ENCODE data around the gene TBC1D9. TPM values are rescaled to one million over a fixed set of nuclear protein-coding genes. Genes with fewer than 3 reads are reported as not detected.

The TBC1D9 gene
- total RNA-seq, 1 experiment from 2014 or later: not detected

GRCh38 chr4:140739971-140740370, 16.2 kb downstream of the TBC1D9 start:
- Histone ChIP-seq H3K4me3 (ENCODE audit: low read length) (no peak overlapping the region), H3K27ac (ENCODE audit: low read length) (no peak overlapping the region), H3K4me1 (ENCODE audit: low read length) (peaks cover 27% of the 10 kb centered on the region), H3K9me2 (replicated peaks; ENCODE audit: insufficient read depth, low read length) (no peaks in the 10 kb centered on the region), H3K27me3 (ENCODE audit: low read length) (no peaks in the 10 kb centered on the region), H4K20me1 (ENCODE audit: insufficient read depth, low read depth, low read length) (no peaks in the 10 kb centered on the region), H3K4me2 (ENCODE audit: low read depth, low read length, poor library complexity, severe bottlenecking) (no peak overlapping the region), H3K9ac (ENCODE audit: low read length) (no peak overlapping the region), H3K9me3 (ENCODE audit: low read length) (no peaks in the 10 kb centered on the region), H2AFZ (ENCODE audit: low read length) (no peak overlapping the region), H3K79me2 (ENCODE audit: low read length) (no peaks in the 10 kb centered on the region), H3K36me3 (ENCODE audit: insufficient read depth, low read length) (no peaks in the 10 kb centered on the region)
- no peak for DNase-seq

DNA sequence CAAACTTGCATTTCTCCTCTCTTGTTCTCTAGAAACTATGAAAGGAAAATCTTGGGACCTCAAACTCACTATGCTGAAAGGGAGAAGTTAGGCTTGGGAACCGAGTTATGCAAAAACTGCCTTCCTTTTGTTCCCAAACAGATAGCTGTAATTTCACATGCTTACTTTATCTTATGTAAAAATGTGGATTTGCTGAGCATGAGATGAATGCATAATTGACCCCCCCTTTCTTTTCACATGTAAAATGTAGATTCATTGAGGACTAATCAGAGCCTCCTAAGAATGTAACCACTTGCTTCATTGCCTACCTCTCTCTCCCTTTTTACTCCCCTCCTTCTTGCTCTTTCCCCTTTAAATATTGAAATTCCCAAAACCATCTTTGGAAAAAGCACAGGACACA, 18.0 kb downstream of the TBC1D9 start:
- H3K79me2 ChIP-seq (ENCODE audit: low read length): no peaks in the 10 kb centered on the region
- no peaks in the 10 kb centered on the region for H3K9me2 ChIP-seq (replicated peaks; ENCODE audit: insufficient read depth, low read length)
- H3K4me3 ChIP-seq (ENCODE audit: low read length): no peak overlapping the region
- no peak overlapping the region for H3K4me2 ChIP-seq (ENCODE audit: low read depth, low read length, poor library complexity, severe bottlenecking)
- H3K27ac ChIP-seq (ENCODE audit: low read length): no peak overlapping the region
- no peaks in the 10 kb centered on the region for H3K36me3 ChIP-seq (ENCODE audit: insufficient read depth, low read length)
- H3K9ac ChIP-seq (ENCODE audit: low read length): no peak overlapping the region
- no peaks in the 10 kb centered on the region for H3K27me3 ChIP-seq (ENCODE audit: low read length)
- H4K20me1 ChIP-seq (ENCODE audit: insufficient read depth, low read depth, low read length): no peaks in the 10 kb centered on the region
- H2AFZ ChIP-seq (ENCODE audit: low read length): no peak overlapping the region
- DNase-seq: no peak
- peaks cover 14% of the 10 kb centered on the region for H3K4me1 ChIP-seq (ENCODE audit: low read length)
- H3K9me3 ChIP-seq (ENCODE audit: low read length): no peaks in the 10 kb centered on the region

DNA sequence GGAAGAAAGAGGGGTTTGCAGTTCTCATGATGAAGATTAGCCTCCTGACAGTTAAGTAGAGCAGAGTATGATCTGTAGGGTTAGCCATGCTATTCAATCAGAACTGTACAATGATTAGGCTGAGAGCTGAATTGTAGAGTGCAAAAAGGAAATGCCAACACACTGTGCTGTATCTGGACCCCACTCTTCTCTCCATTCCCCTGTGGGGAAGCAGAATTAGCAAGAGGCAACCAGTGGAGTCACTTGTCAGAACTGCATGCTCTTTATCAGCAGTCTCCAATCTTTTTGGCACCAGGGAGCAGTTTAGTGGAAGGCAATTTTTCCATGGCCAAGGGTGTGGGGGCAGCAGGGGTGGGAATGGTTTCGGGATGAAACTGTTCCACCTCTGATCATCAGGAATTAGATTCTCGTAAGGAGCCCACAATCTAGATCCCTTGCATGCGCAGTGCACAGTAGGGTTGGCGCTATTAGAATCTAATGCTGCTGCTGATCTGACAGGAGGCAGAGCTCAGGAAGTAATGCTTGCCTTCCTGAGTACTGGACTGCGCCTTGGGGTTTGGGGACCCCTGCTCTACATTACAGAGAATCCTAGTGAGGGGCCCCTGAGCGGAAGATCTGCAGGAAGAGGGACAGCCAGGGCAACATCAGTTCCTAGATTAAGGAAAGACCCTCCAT, 19.4 kb downstream of the TBC1D9 start:
- Histone ChIP-seq H3K9me3 (ENCODE audit: low read length) (no peaks in the 10 kb centered on the region), H3K4me3 (ENCODE audit: low read length) (no peak overlapping the region), H4K20me1 (ENCODE audit: insufficient read depth, low read depth, low read length) (no peaks in the 10 kb centered on the region), H3K9me2 (replicated peaks; ENCODE audit: insufficient read depth, low read length) (no peaks in the 10 kb centered on the region), H3K4me1 (ENCODE audit: low read length) (peaks cover under 1% of the 10 kb centered on the region; the same call in 1 of the 2 replicates), H3K79me2 (ENCODE audit: low read length) (no peaks in the 10 kb centered on the region), H2AFZ (ENCODE audit: low read length) (no peak overlapping the region), H3K9ac (ENCODE audit: low read length) (no peak overlapping the region), H3K36me3 (ENCODE audit: insufficient read depth, low read length) (no peaks in the 10 kb centered on the region), H3K27ac (ENCODE audit: low read length) (no peak overlapping the region), H3K27me3 (ENCODE audit: low read length) (no peaks in the 10 kb centered on the region), H3K4me2 (ENCODE audit: low read depth, low read length, poor library complexity, severe bottlenecking) (no peak overlapping the region)
- no peak for DNase-seq

GRCh38 chr4:140735779-140736391, 20.3 kb downstream of the TBC1D9 start:
- H4K20me1 ChIP-seq (ENCODE audit: insufficient read depth, low read depth, low read length): no peaks in the 10 kb centered on the region
- H3K9ac ChIP-seq (ENCODE audit: low read length): no peak overlapping the region
- DNase-seq: no peak
- no peak overlapping the region for H3K4me3 ChIP-seq (ENCODE audit: low read length)
- no peaks in the 10 kb centered on the region for H3K9me2 ChIP-seq (replicated peaks; ENCODE audit: insufficient read depth, low read length)
- no peaks in the 10 kb centered on the region for H3K4me1 ChIP-seq (ENCODE audit: low read length)
- H3K79me2 ChIP-seq (ENCODE audit: low read length): no peaks in the 10 kb centered on the region
- H3K27me3 ChIP-seq (ENCODE audit: low read length): no peaks in the 10 kb centered on the region
- H3K9me3 ChIP-seq (ENCODE audit: low read length): no peaks in the 10 kb centered on the region
- no peaks in the 10 kb centered on the region for H3K36me3 ChIP-seq (ENCODE audit: insufficient read depth, low read length)
- H3K4me2 ChIP-seq (ENCODE audit: low read depth, low read length, poor library complexity, severe bottlenecking): no peak overlapping the region
- H2AFZ ChIP-seq (ENCODE audit: low read length): no peak overlapping the region
- no peak overlapping the region for H3K27ac ChIP-seq (ENCODE audit: low read length)

DNA sequence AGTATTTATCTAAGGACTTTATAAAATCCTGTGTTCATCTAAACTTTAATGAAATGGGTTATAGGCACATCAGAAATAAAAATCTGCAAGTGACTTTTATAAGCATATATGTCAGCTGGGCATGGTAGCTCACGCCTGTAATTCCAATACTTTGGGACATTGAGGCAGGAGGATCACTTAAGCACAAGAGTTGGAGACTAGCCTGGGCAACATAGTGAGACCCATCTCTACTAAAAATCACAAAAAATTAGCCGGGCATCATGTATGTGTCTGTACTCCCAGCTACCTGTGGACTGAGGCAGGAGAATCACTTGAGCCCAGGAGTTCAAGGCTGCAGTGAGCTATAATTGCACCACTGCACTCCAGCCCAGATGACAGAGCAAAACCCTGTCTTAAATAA, 20.9 kb downstream of the TBC1D9 start:
- Histone ChIP-seq H3K9me2 (replicated peaks; ENCODE audit: insufficient read depth, low read length) (no peaks in the 10 kb centered on the region), H4K20me1 (ENCODE audit: insufficient read depth, low read depth, low read length) (no peaks in the 10 kb centered on the region), H3K4me1 (ENCODE audit: low read length) (no peaks in the 10 kb centered on the region), H3K4me3 (ENCODE audit: low read length) (no peak overlapping the region), H3K4me2 (ENCODE audit: low read depth, low read length, poor library complexity, severe bottlenecking) (no peak overlapping the region), H3K27ac (ENCODE audit: low read length) (no peak overlapping the region), H3K9ac (ENCODE audit: low read length) (no peak overlapping the region), H3K9me3 (ENCODE audit: low read length) (no peaks in the 10 kb centered on the region), H2AFZ (ENCODE audit: low read length) (no peak overlapping the region), H3K36me3 (ENCODE audit: insufficient read depth, low read length) (no peaks in the 10 kb centered on the region), H3K27me3 (ENCODE audit: low read length) (no peaks in the 10 kb centered on the region), H3K79me2 (ENCODE audit: low read length) (no peaks in the 10 kb centered on the region)
- DNase-seq: no peak

- Histone ChIP-seq H3K27me3 (ENCODE audit: low read length) (no peaks in the 10 kb centered on the region), H3K9ac (ENCODE audit: low read length) (no peak overlapping the region), H2AFZ (ENCODE audit: low read length) (no peak overlapping the region), H3K9me3 (ENCODE audit: low read length) (no peaks in the 10 kb centered on the region), H3K36me3 (ENCODE audit: insufficient read depth, low read length) (no peaks in the 10 kb centered on the region), H3K79me2 (ENCODE audit: low read length) (no peaks in the 10 kb centered on the region), H3K4me2 (ENCODE audit: low read depth, low read length, poor library complexity, severe bottlenecking) (no peak overlapping the region), H3K4me3 (ENCODE audit: low read length) (no peak overlapping the region), H3K27ac (ENCODE audit: low read length) (no peak overlapping the region), H3K9me2 (replicated peaks; ENCODE audit: insufficient read depth, low read length) (no peaks in the 10 kb centered on the region), H3K4me1 (ENCODE audit: low read length) (no peaks in the 10 kb centered on the region), H4K20me1 (ENCODE audit: insufficient read depth, low read depth, low read length) (no peaks in the 10 kb centered on the region)
- DNase-seq: no peak
These were observed 23.4 kb downstream of the TBC1D9 start for GRCh38 chr4:140732780-140733179.

DNA sequence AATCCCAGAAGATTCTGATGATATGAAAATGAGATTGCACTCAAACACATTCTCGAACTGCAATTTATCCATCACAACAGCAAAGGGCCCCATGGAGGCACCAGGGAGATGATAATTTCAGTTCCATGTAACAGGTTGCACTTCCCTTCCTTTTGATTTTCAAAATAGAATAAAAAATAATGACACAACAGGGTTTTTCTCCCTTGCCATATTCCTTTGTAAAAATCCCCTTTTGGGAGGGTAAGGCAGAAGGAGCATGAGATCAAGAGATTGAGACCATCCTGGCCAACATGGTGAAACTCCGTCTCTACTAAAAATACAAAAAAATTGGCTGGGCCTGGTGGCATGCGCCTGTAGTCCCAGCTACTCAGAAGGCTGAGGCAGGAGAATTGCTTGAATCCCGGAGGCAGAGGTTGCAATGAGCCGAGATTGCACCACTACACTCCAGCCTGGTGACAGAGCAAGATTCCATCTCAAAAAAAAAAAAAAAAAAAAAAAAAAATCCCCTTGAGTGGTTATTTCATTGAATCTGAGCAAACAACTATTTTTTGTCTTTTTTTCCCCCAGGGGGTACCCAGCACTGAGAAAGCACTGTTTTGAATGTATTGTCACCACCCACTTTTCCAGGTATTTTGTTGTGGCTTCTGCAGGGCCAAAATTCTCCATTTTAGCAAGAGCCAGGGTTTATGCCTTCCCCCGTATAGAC, 26.7 kb downstream of the TBC1D9 start:
- Histone ChIP-seq H3K79me2 (ENCODE audit: low read length) (no peaks in the 10 kb centered on the region), H3K4me2 (ENCODE audit: low read depth, low read length, poor library complexity, severe bottlenecking) (no peak overlapping the region), H3K36me3 (ENCODE audit: insufficient read depth, low read length) (no peaks in the 10 kb centered on the region), H4K20me1 (ENCODE audit: insufficient read depth, low read depth, low read length) (no peaks in the 10 kb centered on the region), H3K9me3 (ENCODE audit: low read length) (no peaks in the 10 kb centered on the region), H2AFZ (ENCODE audit: low read length) (no peak overlapping the region), H3K9me2 (replicated peaks; ENCODE audit: insufficient read depth, low read length) (no peaks in the 10 kb centered on the region), H3K4me3 (ENCODE audit: low read length) (no peak overlapping the region), H3K4me1 (ENCODE audit: low read length) (no peaks in the 10 kb centered on the region), H3K27ac (ENCODE audit: low read length) (no peak overlapping the region), H3K27me3 (ENCODE audit: low read length) (no peaks in the 10 kb centered on the region), H3K9ac (ENCODE audit: low read length) (no peak overlapping the region)
- no peak for DNase-seq

DNA sequence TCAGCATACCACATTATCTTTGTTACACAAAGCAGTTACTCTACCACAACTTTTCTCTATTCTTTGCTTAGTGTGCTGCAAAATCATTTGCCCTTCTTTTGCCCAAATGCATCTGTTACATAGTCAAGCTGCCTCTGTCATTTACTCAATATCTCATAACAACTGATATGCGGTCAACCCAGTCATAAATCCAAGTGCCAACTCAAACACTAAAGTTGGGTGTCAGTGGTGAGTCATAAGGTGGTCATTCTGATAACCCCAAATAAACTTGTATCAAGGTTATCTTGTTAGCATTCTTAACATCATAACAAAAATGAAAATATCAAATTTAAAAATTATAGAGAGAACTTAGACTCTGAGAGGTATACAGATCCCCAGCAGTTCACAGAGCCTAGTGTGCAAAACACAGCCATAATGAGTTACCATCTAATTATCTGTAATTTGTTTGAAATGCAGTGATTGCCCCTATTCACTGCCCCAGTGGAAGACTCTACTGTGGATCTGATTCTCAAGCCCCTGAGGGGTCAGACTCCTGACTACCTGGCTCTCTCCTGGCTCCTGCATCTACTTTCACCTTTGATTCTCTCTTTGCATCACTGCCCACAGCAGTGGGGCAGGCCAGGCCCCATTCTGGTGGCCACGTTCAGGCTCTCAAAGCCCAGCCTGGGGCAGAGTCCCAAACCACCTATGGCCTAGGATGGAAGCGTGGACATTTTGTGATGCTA, 29.2 kb downstream of the TBC1D9 start:
- H3K79me2 ChIP-seq (ENCODE audit: low read length): no peaks in the 10 kb centered on the region
- H4K20me1 ChIP-seq (ENCODE audit: insufficient read depth, low read depth, low read length): no peaks in the 10 kb centered on the region
- H3K9ac ChIP-seq (ENCODE audit: low read length): no peak overlapping the region
- DNase-seq: no peak
- no peak overlapping the region for H3K4me3 ChIP-seq (ENCODE audit: low read length)
- H3K4me1 ChIP-seq (ENCODE audit: low read length): no peaks in the 10 kb centered on the region
- H3K4me2 ChIP-seq (ENCODE audit: low read depth, low read length, poor library complexity, severe bottlenecking): no peak overlapping the region
- H2AFZ ChIP-seq (ENCODE audit: low read length): no peak overlapping the region
- H3K36me3 ChIP-seq (ENCODE audit: insufficient read depth, low read length): no peaks in the 10 kb centered on the region
- no peaks in the 10 kb centered on the region for H3K9me3 ChIP-seq (ENCODE audit: low read length)
- no peak overlapping the region for H3K27ac ChIP-seq (ENCODE audit: low read length)
- no peaks in the 10 kb centered on the region for H3K27me3 ChIP-seq (ENCODE audit: low read length)
- no peaks in the 10 kb centered on the region for H3K9me2 ChIP-seq (replicated peaks; ENCODE audit: insufficient read depth, low read length)
